ENCODE results near the gene CHST8.

DNA sequence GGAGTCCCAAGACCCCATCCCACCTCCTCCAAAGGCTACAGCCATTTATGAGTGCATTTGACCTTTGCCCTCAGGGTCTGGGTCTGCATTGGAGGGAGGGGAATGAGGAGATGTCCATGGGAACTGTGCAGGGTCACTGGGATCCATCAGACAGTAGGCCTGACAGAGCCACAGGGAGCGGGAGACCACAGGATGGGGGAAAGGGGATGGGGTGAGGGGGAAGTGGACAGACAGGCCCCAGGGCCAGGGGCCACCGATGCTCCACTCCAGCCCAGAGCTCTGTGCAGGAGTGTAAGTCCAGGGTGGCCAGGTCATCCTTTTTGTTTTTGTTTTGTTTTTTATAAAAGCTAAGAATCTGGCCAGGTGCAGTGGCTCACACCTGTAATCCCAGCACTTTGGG is 82.5 kb downstream of the CHST8 start:
- TF ChIP-seq, protein P1, sequence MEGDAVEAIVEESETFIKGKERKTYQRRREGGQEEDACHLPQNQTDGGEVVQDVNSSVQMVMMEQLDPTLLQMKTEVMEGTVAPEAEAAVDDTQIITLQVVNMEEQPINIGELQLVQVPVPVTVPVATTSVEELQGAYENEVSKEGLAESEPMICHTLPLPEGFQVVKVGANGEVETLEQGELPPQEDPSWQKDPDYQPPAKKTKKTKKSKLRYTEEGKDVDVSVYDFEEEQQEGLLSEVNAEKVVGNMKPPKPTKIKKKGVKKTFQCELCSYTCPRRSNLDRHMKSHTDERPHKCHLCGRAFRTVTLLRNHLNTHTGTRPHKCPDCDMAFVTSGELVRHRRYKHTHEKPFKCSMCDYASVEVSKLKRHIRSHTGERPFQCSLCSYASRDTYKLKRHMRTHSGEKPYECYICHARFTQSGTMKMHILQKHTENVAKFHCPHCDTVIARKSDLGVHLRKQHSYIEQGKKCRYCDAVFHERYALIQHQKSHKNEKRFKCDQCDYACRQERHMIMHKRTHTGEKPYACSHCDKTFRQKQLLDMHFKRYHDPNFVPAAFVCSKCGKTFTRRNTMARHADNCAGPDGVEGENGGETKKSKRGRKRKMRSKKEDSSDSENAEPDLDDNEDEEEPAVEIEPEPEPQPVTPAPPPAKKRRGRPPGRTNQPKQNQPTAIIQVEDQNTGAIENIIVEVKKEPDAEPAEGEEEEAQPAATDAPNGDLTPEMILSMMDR (IDR thresholded peaks at IDR 0.05; ENCODE audit: low read depth, low read length, missing input control): no peak
- no peak for TF ChIP-seq YY1 (IDR thresholded peaks at IDR 0.05)
- no peak for TF ChIP-seq HNF4G (IDR thresholded peaks at IDR 0.05)
- TF ChIP-seq NR2F2 (IDR thresholded peaks at IDR 0.05): no peak
- TF ChIP-seq RAD21 (IDR thresholded peaks at IDR 0.05): no peak
- TF ChIP-seq REST (IDR thresholded peaks at IDR 0.05): no peak
- no peak for TF ChIP-seq FOXA1 (IDR thresholded peaks at IDR 0.05)
